ENCODE data around the gene POMP.
A peak's percentile ranks its signal among the peaks of the same experiment; 100 is the strongest.

Gene POMP

DNA sequence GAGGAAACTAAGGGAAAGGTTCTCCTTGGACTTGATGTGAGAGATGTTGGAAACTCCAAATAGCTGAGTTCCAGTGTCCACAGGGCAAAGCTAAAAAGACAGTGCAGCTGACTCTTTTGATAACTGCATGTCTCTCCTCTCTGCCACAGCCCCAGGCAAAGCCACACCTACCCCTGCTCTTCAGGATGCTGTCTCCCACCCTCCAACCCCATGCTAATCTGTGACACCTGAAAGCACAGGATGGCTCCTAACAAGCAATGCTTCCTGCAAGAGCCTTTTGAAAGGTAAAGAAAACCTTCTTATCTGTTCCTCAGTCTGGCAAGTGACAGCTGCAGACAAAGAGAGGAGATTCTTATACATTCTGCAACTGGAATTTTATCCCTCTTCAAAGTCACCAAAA is 45.4 kb downstream of the POMP start:
- DNase-seq, result no peak

DNA sequence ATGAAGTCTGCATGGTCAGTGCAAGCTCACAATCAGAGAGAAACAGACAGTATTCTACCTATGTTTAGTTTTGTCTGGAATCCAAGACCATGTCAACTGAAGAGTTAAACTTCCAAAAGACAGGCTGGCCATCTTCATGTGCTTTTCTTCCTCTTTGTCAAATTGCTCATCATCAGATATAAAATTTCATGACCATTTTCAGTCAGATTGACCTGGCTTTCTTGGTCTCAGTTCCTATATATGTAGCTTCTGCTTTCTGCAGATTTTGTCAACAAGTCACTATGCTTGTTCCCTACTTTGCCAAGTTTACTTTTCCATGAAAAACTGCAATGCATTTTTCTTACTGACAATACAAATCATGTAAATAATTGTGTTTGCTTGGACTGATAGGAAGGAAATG is 46.0 kb downstream of the POMP start:
- no peak for DNase-seq

DNA sequence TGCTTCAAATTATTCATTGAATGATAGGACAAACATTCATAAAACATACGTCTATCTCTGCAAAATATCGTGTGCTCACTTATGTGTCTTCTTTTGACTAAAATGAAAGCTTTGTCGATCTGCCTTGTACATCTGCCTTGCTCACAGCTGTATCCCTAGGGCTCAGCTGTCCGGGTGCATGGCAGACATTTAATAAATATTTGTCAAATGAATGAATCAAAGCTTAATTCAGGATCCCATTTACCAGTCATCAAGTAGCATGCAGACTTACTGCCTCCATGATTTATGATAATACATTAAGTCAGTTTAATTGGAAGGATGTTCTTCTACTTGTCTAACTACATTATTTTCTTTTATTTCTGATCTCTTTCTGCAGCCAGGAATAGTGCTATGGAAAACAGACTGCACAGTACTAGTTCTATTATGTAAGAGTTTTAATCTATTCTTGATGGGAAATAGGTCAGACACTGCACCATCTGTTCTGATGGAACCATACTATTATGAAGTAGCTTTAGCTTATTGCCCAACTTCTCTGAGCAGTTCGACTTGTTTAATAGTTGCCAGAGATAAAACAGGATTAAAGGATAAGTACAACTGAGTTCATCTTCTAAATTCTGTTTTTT is 46.6 kb downstream of the POMP start:
- no peak for DNase-seq

DNA sequence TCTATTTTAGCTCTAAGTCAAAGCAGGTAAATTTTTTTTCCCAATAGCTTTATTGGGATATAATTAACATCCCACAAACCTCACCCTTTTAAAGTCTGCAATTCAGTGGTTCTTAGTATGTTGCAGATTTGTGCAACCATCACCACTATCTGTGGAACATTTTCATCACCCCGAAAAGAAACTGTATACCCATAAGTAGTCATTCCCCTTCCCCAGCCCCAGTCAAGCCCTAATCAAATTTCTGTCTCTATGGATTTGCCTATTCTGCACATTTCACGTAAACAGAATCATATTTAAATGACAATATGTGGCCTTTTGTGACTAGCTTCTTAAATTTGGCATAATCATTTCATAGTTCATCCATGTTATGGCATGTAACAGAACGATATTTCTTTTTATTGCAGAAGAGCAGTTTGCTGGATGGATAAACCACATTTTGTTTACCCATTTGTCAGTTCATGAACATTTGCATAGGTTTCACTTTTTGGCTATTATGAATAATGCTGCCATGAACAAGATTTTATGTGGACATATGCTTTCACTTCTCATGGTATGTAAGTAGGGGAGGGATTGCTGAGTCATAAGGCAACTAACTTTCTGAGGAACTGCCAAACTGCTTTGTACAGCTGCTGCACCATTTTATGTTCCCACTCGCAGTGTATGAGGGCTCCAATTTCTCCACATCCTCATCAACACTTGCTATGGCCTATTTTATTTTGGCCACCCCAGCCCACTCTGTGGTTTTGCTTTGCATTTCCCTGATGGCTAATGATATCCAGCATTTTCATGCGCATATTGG is 48.9 kb downstream of the POMP start:
- DNase-seq, result no peak

DNA sequence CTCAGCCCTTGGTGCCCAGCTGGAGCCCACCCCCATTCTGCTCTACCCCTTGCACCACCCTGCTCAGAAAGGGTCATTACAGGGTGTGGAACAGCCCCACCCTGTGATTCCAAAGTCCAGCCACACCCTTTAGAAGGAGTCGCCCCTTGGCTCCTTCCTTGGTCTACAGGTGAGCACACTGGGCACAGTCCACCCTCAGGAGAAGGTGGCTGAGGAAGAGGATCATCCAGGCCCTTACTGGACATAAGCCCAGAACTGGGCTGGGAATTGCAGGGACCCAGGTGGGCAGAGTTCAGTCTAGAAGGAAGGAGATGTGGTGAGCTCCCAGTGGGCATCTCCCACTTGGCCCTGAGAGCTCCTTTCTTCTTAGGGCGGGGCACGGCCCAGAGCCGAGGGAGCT is 51.2 kb downstream of the POMP start:
- DNase-seq, result no peak

DNA sequence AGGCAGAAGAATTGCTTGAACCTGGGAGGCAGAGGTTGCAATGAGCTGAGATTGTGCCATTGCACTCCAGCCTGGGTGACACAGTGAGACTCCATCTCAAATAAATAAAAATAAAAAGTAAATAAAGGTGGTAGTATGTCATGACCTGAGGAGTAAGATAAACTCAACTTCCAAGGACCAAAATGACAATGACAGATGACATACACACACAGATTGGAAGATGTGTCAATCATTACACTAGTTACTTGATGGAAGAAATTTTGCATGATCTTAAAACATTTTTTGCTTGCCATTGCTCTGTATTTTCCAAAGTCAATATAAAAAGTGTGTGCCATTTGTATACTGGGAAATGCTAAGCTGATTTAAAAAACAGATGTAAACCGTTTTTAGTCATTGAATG is 55.7 kb downstream of the POMP start:
- no peak for DNase-seq

DNA sequence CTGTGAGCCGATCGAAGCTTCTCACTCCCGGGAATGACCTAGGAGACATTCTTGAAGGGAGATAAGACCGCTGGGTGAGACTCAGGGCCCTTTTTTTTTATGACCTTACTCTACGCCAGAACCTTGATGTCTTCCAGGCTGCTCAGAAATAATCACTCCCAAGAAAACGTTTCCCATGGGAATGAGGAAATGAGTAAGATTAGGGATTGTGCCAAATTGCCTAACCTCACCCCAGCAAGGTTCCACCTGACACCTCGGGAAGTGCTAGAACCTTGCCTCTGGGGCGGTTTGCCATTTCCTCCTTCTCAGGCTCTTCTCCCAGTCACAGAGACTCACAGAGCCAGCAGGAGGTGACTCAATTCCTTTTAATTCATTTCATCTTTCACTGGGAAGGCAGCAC is 57.6 kb downstream of the POMP start:
- DNase-seq, result no peak

DNA sequence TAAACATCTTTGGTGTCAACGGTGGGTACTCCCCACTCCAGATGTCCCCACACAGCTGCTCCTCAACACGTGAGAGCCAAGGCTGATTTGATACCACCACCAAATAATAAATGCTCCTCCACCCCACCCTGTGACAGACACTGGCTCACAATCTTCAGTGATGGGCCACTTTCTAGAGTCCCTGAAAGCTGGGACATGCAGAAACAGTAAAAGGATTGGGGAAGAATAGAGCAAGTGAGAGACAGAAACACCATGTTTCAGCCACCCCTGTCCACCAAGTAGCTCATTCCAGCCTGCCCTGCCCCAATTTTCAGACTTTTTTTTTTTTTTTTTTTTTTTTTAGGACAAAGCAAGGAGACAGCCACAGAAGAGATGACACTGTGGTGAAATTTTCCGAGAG is 58.2 kb downstream of the POMP start:
- no peak for DNase-seq

DNA sequence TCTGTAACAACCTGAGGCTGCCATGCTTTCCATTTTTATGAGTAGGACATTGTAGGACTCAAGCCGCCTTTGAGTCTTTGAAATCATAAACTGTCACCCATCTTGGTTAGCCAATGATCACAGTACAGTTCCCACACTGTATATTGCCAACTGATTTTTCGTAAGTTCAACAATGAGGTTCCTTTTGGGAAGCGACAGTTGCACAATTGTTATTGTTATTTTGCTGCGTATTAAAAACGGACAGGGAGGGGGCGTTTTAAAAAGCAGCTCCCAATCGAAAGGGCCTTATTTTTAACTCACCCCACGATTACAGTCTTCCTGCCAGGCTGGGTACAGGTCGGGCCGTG is 59.2 kb downstream of the POMP start:
- DNase-seq, result no peak

DNA sequence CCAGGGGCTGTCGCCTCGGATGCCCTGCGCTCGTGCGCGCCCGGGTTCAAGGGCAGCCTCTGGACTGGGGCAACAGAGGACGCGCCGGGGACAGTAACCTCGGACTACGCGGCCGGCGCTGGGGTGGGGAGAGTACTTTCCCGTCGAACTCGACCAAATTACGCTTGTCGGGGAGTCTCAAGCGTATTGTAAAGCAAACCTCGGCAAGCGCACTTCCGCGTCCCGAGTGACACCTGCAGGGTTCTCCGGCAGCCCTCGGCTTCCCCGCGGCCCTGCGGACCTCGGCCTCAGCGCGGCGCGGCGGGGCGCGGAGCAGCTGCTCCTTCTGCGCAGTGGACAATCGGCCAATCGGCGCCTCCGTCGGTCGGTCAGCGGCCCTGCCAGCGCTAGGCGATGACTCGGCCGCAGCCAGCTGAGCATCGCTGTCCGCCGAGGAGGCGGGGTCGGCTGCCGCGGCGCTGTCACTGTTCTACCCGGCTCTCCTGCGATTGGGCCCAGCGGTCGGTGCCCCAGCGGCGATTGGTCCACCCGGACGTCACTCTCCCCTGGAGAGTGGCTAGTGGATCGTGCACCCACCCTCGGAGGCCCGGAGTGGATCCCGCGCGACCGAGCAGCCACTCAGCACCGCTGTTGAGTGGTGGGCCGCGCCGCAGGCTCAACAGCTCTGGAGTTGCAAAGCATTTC is 59.8 kb downstream of the POMP start, which contains the start of gene SLC46A3:
Gene SLC46A3 (minus strand): TSS at position 428 of the 684 bp plus-strand sequence. CDS start 972 bp downstream, outside the sequence.
- DNase-seq, result peak; percentile 0

DNA sequence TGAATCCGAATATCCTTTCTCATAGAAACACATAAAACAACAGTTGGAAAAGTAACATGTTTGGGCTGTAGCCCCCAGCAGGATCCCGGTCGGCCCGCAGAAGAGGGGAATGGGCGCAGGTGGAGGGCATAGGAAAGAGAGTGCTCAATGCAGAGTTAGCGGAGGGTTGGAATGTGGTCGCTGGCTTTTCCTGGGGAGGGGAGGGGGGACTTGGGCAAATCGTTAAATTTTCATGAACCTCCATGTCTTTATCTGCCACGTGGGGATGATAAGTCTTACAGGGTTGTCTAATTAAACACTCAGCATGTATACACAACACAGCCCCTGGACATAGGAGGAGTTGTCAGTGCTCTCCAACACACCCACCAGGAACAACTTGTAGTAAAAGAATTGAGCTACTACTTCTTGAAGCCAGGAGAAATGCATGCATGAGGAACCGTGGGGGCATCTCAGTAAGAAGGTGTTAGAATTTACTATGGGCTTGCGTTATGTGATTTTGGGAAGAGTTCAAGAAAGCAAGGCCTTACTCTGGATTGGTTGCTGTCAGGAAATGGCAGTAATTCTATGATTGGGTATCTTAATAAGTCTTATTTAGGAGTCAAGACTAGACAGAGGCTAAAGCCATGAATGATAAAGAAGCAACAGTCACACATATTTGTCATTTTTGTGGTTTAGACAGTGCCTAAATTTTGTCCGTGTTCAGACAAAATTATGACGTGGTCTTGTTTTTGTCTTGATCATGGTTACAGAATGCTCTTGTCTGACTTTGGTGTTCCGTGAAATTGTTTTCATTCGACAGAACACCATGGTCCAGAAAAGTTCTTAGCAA is 60.5 kb downstream of the POMP start:
- DNase-seq, result no peak

DNA sequence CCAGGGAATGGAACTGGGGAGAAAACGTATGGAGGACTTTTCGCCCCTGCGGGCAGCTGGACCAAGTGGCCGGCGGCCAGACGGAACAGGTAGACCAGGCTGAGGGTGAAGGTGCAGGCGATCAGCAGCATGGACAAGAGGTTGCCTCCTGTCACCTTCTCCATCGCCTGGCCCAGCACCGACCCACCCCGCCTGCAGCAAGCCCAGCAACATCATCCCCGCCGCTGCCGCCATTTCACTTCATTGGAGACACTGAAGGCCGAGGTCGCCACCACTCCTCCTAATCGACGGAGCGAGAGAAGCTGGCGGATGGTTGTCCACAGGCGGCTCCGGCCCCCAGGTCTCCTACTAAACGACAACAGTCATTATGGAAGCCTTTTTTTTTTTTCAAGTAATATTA is 64.9 kb downstream of the POMP start:
- DNase-seq, result no peak

DNA sequence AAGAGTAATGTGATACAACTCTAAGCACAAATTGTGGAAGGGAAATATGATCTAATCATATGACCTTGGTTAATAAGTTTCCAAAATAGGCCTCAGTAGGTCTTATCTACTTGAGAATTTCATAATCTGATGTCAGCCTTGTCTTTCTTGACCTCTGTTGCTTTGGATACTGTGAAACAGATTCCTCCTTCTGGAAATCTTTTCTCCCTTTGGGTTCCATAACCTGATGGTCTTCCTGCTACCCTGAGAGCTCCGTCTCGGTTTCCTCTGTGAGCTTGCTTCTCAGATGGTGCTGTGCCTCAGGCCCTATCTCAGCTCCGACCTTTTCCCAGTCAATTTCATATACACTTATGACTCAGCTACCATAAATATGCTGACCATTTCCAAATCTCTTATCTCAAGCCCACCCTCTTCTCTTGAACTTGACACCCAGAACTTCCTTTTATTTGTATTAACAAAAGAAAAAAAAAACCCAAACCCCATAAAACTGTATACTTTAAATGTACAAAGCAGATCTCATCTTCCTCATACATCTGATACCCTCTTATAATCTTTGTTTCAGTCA is 66.2 kb downstream of the POMP start:
- no peak for DNase-seq

Measured in NCI-H1436 treated with DMSO at 0.1 percent for 48 hours (cell line).